WTC11 (cell line): ENCODE measurements around the gene GZMM. TPM values are rescaled to one million over a fixed set of nuclear protein-coding genes. Genes with fewer than 3 reads are reported as not detected.

Experiments
- ATAC-seq: fragments of 200-7000 bp; cut with Tn5 transposase; 2 replicates; pipeline ENCODE4 v1.10.0; 2021; ENCODE audit warnings: mild to moderate bottlenecking, moderate library complexity
- CTCF ChIA-PET: fragments of 300-600 bp; sonication (Branson Sonifier 250); formaldehyde crosslinking; loops from one replicate; lab custom pipeline; 2021; ENCODE audit warnings: antibody characterized with exemption; lab: Charles Lee
- POLR2A ChIA-PET: fragments of 350-600 bp; sonication (Branson Sonifier 250); formaldehyde crosslinking; loops from one replicate; lab custom pipeline; 2021; ENCODE audit warnings: antibody characterized with exemption; lab: Charles Lee
- DNase-seq: peaks from one replicate; pipeline ENCODE4 v3.0.0; 2021; ENCODE audit warnings: low spot score
- H3K27ac Mint-ChIP-seq: 2 replicates; pipeline ENCODE4 v1.8.0; 2021; ENCODE audit warnings: mixed read lengths
- H3K27me3 Mint-ChIP-seq: 2 replicates; pipeline ENCODE4 v1.8.0; 2021; ENCODE audit warnings: low read depth, mild to moderate bottlenecking, moderate library complexity, mixed read lengths
- H3K36me3 Mint-ChIP-seq: 2 replicates; pipeline ENCODE4 v1.8.0; 2021; ENCODE audit warnings: mixed read lengths
- H3K4me1 Mint-ChIP-seq: 2 replicates; pipeline ENCODE4 v1.8.0; 2022; ENCODE audit warnings: mixed read lengths
- H3K4me3 Mint-ChIP-seq: 2 replicates; pipeline ENCODE4 v1.8.0; 2021; ENCODE audit warnings: mild to moderate bottlenecking, moderate library complexity, mixed read lengths
- H3K9me3 Mint-ChIP-seq: 2 replicates; pipeline ENCODE4 v1.8.0; 2021; ENCODE audit warnings: mixed read lengths
- ELF4 ChIP-seq: sonication (generic); formaldehyde crosslinking; IDR thresholded peaks from 2 replicates; pipeline ENCODE4 v1.8.1; 2022; ENCODE audit warnings: low read depth, mild to moderate bottlenecking, moderate library complexity, missing genetic modification reagents
- ETV6 ChIP-seq: sonication (generic); formaldehyde crosslinking; IDR thresholded peaks from 2 replicates; pipeline ENCODE4 v1.8.1; 2022; ENCODE audit warnings: mild to moderate bottlenecking, missing genetic modification reagents
- FOXK1 ChIP-seq: sonication (generic); formaldehyde crosslinking; IDR thresholded peaks from 2 replicates; pipeline ENCODE4 v1.8.0; 2022; ENCODE audit warnings: mild to moderate bottlenecking, moderate library complexity, missing genetic modification reagents
- MYBL2 ChIP-seq: sonication (generic); formaldehyde crosslinking; IDR thresholded peaks from 2 replicates; pipeline ENCODE4 v1.8.1; 2023; ENCODE audit warnings: mild to moderate bottlenecking, moderate library complexity, missing genetic modification reagents
- NFATC4 ChIP-seq: fragments of 250-450 bp; sonication (Bioruptor Pico); IDR thresholded peaks from 2 replicates; pipeline ENCODE4 v1.9.0; 2021; ENCODE audit warnings: mild to moderate bottlenecking
- NFYB ChIP-seq: sonication (generic); formaldehyde crosslinking; conservative IDR thresholded peaks from 2 replicates; pipeline ENCODE4 v1.8.0; 2022; ENCODE audit warnings: low read depth, missing genetic modification reagents
- NR2C2 ChIP-seq: sonication (generic); formaldehyde crosslinking; IDR thresholded peaks from 2 replicates; pipeline ENCODE4 v1.8.0; 2022; ENCODE audit warnings: mild to moderate bottlenecking, missing genetic modification reagents
- OVOL2 ChIP-seq: fragments of 250-450 bp; sonication (Bioruptor Pico); IDR thresholded peaks from 2 replicates; pipeline ENCODE4 v1.9.0; 2021; ENCODE audit warnings: mild to moderate bottlenecking, borderline replicate concordance
- SMAD3 ChIP-seq: sonication (generic); formaldehyde crosslinking; IDR thresholded peaks from 2 replicates; pipeline ENCODE4 v1.8.0; 2022; ENCODE audit warnings: missing genetic modification reagents, mild to moderate bottlenecking, borderline replicate concordance
- TEAD4 ChIP-seq: sonication (generic); formaldehyde crosslinking; IDR thresholded peaks from 2 replicates; pipeline ENCODE4 v1.8.0; 2022; ENCODE audit warnings: mild to moderate bottlenecking, missing genetic modification reagents
- ZNF121 ChIP-seq: sonication (generic); formaldehyde crosslinking; IDR thresholded peaks from 2 replicates; pipeline ENCODE4 v1.8.0; 2023; ENCODE audit warnings: missing genetic modification reagents
- ZNF138 ChIP-seq: sonication (generic); formaldehyde crosslinking; conservative IDR thresholded peaks from 2 replicates; pipeline ENCODE4 v1.8.1; 2022; ENCODE audit warnings: mild to moderate bottlenecking, moderate library complexity, missing genetic modification reagents
- total RNA-seq: library from RNA; stranded (reverse); gene quantifications from 3 replicates; pipeline ENCODE4 v1.2.3, GENCODE V29; 2021
- TF ChIP-seq, protein P1 (sequence below): sonication (generic); formaldehyde crosslinking; IDR thresholded peaks from 2 replicates; pipeline ENCODE4 v1.8.1; 2023; ENCODE audit warnings: mild to moderate bottlenecking, missing genetic modification reagents, borderline replicate concordance
- TF ChIP-seq, protein P2 (sequence below): fragments of 250-450 bp; sonication (Bioruptor Pico); IDR thresholded peaks from 2 replicates; pipeline ENCODE4 v1.9.0; 2021; ENCODE audit warnings: mild to moderate bottlenecking
- TF ChIP-seq, protein P3 (sequence below): sonication (generic); formaldehyde crosslinking; IDR thresholded peaks from 2 replicates; pipeline ENCODE4 v1.8.0; 2022; ENCODE audit warnings: mild to moderate bottlenecking, missing genetic modification reagents
- TF ChIP-seq, protein P4 (sequence below): fragments of 250-450 bp; sonication (Bioruptor Pico); conservative IDR thresholded peaks from 2 replicates; pipeline ENCODE4 v1.9.0; 2021; ENCODE audit warnings: mild to moderate bottlenecking
- TF ChIP-seq, protein P5 (sequence below): sonication (generic); formaldehyde crosslinking; IDR thresholded peaks from 2 replicates; pipeline ENCODE4 v1.8.1; 2022; ENCODE audit warnings: mild to moderate bottlenecking, moderate library complexity, missing genetic modification reagents

Gene GZMM
- total RNA-seq, 1 experiment from 2014 or later = 0.68 TPM

DNA sequence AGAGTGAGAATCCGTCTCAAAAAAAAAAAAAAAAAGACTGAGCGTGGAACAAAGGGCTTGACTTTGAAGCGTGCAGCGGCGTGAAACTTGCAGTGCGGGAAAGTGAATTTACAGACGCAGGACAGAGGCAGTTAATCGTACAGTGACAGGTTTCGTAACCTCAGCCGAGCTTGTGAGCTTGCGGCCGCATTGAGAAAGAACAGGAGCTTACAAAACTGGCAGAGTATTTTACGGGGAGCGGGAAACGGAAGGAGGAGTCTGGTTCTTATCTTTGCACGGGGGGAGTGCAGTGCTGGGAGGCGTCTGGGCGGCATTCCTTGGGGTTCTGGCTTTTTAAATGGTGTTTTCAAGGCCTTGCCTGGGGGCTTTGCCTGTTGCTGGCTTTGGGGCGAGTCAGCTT is 22.6 kb downstream of the GZMM start (continued):
- TF ChIP-seq, protein P1, sequence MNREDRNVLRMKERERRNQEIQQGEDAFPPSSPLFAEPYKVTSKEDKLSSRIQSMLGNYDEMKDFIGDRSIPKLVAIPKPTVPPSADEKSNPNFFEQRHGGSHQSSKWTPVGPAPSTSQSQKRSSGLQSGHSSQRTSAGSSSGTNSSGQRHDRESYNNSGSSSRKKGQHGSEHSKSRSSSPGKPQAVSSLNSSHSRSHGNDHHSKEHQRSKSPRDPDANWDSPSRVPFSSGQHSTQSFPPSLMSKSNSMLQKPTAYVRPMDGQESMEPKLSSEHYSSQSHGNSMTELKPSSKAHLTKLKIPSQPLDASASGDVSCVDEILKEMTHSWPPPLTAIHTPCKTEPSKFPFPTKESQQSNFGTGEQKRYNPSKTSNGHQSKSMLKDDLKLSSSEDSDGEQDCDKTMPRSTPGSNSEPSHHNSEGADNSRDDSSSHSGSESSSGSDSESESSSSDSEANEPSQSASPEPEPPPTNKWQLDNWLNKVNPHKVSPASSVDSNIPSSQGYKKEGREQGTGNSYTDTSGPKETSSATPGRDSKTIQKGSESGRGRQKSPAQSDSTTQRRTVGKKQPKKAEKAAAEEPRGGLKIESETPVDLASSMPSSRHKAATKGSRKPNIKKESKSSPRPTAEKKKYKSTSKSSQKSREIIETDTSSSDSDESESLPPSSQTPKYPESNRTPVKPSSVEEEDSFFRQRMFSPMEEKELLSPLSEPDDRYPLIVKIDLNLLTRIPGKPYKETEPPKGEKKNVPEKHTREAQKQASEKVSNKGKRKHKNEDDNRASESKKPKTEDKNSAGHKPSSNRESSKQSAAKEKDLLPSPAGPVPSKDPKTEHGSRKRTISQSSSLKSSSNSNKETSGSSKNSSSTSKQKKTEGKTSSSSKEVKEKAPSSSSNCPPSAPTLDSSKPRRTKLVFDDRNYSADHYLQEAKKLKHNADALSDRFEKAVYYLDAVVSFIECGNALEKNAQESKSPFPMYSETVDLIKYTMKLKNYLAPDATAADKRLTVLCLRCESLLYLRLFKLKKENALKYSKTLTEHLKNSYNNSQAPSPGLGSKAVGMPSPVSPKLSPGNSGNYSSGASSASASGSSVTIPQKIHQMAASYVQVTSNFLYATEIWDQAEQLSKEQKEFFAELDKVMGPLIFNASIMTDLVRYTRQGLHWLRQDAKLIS = no peak
- TF ChIP-seq TEAD4 (CRISPR knock-in tag) (no peak), OVOL2 (CRISPR knock-in tag) (no peak)

DNA sequence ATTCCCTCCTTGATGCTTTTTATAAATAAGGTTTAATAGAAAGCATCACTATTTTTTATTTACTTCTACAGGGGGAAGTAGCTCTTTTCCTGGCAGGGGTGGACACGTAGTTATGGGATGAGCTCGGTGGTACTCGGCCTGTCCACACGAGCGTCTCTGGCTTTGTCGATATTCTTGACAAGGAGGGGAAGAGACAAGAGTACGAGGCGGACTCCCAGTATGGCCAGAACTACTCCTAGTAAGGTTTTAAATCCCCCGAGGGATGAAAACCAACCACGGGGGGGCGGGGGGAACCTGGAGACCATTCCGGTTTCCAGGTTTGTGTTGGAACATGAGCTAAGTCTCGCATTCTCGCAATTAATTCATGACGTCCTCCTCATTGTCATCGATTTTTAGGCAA is 23.0 kb downstream of the GZMM start:
- peaks cover 39% of the 10 kb centered on the region for H3K27me3 Mint-ChIP-seq
- ATAC-seq (no peak), DNase-seq (no peak)
- H3K27ac Mint-ChIP-seq = no peak overlapping the region
- peaks cover 21% of the 10 kb centered on the region for H3K36me3 Mint-ChIP-seq
- H3K4me3 Mint-ChIP-seq = no peak overlapping the region
- POLR2A ChIA-PET = no interaction called here
- peaks cover 18% of the 10 kb centered on the region for H3K4me1 Mint-ChIP-seq
- CTCF ChIA-PET = no interaction called here
- no peak for TF ChIP-seq FOXK1 (CRISPR knock-in tag)
- peaks cover 7% of the 10 kb centered on the region for H3K9me3 Mint-ChIP-seq

DNA sequence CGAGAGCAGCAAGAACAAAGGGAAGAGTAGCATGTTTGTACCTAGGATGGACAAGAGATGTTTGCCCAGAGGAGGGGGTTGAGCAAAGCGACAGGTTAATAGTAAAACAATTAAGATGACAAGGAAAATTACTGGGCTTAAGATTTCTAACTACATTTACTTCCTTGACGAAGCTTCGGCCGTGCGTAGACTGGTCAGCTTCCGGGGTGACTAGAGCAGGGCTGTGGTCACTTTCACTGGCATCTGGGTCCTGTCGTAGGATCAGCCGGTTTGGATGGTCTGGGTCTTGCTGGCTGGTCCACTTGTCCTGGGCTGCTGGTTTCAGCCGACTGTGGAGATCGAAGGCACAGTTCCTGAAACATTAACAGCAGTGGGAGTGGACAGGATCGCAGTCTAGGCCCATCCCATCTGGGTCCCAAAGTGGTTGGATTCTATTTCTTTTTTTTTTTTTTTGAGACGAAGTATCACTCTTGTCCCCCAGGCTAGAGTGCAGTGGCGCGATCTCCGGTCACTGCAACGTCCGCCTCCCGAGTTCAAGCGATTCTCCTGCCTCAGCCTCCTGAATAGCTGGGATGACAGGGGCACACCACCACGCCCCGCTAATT is 23.5 kb downstream of the GZMM start:
- H3K27me3 Mint-ChIP-seq = peaks cover 40% of the 10 kb centered on the region
- H3K4me3 Mint-ChIP-seq = no peak overlapping the region
- ChIA-PET POLR2A (no interaction called here), CTCF (interaction anchor here (1.1 kb wide), 1 partner anchor 12 kb away, joined by 3 read pairs; no protein-coding TSS in a partner anchor)
- TF ChIP-seq, protein P2, sequence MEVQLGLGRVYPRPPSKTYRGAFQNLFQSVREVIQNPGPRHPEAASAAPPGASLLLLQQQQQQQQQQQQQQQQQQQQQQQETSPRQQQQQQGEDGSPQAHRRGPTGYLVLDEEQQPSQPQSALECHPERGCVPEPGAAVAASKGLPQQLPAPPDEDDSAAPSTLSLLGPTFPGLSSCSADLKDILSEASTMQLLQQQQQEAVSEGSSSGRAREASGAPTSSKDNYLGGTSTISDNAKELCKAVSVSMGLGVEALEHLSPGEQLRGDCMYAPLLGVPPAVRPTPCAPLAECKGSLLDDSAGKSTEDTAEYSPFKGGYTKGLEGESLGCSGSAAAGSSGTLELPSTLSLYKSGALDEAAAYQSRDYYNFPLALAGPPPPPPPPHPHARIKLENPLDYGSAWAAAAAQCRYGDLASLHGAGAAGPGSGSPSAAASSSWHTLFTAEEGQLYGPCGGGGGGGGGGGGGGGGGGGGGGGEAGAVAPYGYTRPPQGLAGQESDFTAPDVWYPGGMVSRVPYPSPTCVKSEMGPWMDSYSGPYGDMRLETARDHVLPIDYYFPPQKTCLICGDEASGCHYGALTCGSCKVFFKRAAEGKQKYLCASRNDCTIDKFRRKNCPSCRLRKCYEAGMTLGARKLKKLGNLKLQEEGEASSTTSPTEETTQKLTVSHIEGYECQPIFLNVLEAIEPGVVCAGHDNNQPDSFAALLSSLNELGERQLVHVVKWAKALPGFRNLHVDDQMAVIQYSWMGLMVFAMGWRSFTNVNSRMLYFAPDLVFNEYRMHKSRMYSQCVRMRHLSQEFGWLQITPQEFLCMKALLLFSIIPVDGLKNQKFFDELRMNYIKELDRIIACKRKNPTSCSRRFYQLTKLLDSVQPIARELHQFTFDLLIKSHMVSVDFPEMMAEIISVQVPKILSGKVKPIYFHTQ = no peak
- TF ChIP-seq NFATC4 (CRISPR knock-in tag) (no peak), ZNF138 (CRISPR knock-in tag) (no peak), NR2C2 (CRISPR knock-in tag) (no peak), NFYB (CRISPR knock-in tag) (no peak), ELF4 (no peak), SMAD3 (CRISPR knock-in tag) (no peak), ZNF121 (no peak), ETV6 (CRISPR knock-in tag) (no peak), MYBL2 (CRISPR knock-in tag) (no peak)
- TF ChIP-seq, protein P3, sequence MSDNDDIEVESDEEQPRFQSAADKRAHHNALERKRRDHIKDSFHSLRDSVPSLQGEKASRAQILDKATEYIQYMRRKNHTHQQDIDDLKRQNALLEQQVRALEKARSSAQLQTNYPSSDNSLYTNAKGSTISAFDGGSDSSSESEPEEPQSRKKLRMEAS (CRISPR knock-in tag) = no peak
- TF ChIP-seq, protein P4, sequence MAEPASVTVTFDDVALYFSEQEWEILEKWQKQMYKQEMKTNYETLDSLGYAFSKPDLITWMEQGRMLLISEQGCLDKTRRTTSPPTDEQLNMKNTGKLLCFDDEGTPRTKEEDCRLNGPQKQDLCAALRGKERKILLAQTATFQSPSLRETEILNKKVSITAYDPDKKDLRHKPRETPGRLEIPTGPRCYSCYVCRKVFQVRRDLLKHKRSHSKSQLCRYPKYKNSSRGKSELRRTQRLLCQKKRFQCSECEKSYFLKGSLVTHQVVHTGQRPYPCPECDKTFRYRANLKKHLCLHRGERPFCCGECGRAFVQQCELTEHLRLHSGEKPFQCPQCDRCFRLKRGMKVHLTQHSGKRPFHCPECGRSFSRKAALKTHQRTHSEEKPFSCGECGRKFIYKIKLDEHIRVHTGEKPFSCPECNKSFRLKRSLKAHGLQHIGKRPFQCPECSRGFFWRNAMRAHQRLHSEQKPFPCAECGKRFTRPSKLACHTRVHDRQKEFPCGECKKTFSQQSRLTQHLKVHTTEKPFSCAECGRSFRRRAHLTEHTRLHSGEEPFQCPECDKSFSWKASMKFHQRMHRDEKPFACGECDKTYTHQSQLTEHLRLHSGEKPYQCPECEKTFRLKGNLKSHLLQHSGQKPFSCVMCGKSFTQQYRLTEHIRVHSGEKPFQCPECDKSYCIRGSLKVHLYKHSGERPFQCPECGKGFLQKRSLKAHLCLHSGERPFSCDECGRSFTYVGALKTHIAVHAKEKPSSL = no peak
- TF ChIP-seq, protein P5, sequence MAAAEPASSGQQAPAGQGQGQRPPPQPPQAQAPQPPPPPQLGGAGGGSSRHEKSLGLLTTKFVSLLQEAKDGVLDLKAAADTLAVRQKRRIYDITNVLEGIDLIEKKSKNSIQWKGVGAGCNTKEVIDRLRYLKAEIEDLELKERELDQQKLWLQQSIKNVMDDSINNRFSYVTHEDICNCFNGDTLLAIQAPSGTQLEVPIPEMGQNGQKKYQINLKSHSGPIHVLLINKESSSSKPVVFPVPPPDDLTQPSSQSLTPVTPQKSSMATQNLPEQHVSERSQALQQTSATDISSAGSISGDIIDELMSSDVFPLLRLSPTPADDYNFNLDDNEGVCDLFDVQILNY (CRISPR knock-in tag) = no peak
- TF ChIP-seq, protein P1 = no peak
- H3K9me3 Mint-ChIP-seq = peaks cover 2% of the 10 kb centered on the region
- DNase-seq = no peak
- peaks cover 16% of the 10 kb centered on the region for H3K36me3 Mint-ChIP-seq
- H3K4me1 Mint-ChIP-seq = peaks cover 16% of the 10 kb centered on the region
- ATAC-seq = no peak
- no peak overlapping the region for H3K27ac Mint-ChIP-seq
